T-helper 9 cell (primary cell): ENCODE measurements around the gene MMP3.

Experiments
- DNase-seq: peaks from one replicate; pipeline ENCODE4 v3.0.0-alpha.2; 2020

MMP3 gene

DNA sequence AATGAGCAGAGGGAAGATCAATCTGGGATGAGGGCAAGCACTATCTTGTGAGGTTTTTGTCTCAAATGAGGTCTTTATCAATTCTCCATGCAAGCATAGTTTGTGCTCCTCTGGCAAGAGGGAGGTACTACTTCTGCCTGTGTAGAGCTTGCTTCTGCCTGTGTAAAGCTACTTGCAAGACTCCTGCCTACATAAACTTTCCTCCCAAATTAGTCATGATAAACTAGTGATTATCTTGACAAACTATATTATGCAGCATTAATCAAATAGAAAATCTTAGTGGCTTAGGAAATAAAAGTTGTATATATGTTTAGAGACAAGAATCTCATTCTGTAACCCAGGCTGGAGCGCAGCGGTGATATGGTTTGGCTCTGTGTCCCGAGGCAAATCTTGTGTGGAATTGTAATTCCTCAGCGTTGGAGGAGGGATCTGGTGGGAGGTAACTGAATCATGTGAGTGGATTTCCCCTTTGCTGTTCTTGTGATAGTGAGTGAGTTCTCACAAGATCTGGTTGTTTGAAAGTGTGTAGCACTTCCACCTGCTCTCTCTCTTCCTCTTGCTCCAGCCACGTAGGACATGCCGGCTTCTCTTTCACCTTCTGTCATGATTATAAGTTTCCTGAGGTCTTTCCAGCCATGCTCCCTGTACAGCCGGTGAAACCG is 54.9 kb downstream of the MMP3 start:
- DNase-seq = no peak
